HT1080 (cell line): ENCODE data around the gene MB. TPM values are rescaled to one million over a fixed set of nuclear protein-coding genes. Genes with fewer than 3 reads are reported as not detected.

Source experiments
- DNase-seq: peaks from one replicate; pipeline ENCODE4 v3.0.0-alpha.2; 2015; ENCODE audit warnings: low read depth
- total RNA-seq: library from RNA; depleted of rRNA; stranded (reverse); fragments of >200 nt; shearing (Covaris generic); gene quantifications from 2 replicates; pipeline ENCODE4 v1.2.3, GENCODE V29; 2014

Gene MB
- total RNA-seq, 1 experiment from 2014 or later: not detected

DNA sequence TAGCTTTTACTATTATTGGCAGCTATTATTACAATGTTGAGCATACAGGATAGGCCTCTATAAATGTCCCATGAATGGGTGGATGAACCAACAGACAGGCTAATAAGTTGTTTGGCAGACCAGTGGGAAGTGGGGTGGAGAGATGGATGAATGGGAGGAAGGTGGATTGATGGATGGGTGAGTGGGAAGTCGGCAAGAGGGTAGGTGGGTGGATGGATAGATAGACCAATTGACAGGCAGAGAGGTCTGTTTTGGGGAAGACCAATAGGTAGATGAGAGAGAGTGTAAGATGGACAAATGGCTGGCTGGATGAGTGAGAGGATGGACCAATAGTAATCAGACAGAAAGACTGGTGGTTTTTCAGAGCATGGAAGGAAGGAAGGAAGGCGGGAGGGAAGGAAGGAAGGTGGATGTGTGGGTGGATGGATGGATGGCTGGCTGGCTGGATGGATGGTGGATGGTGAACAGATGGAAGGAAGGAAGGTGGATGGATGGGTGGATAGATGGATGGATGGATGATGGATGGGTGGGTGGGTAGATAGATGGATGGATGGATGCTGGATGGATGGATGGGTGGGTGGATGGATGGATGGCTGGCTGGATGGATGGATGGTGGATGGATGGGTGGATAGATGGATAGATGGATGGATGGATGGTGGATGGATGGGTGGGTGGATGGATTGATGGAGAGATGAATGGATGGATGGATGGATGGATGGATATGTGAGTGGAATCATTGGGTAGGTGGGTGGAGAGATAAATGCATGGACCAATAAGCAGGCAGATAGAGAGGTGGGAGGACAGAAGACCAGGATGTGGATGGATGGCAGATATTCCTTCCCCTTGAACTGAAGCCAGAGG is 39.1 kb downstream of the MB start:
- DNase-seq: no peak

DNA sequence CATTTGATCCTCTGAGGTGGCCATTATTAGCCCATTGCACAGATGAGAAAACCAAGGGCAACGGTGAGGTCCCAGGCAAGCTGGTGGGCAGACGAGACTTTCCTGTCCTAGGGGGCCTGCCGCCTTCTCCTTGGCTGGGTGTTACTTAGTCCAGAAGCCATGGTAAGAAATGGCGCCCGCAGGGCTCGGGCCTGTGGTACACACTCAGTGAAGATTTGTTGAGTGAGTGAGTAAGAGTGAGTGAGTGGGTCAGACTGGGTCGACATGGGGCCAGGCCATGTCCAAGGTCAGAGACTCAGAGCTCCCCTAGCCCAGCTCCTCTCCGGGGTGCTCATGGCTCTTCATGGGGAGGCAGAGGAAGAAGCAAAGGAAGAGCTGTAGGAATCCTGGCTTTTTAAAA is 40.5 kb downstream of the MB start:
- DNase-seq: no peak

- no peak for DNase-seq
These were observed 41.9 kb downstream of the MB start for GRCh38 chr22:35575116-35575748.

- DNase-seq: no peak
These were observed 44.6 kb downstream of the MB start for GRCh38 chr22:35572556-35572955.

DNA sequence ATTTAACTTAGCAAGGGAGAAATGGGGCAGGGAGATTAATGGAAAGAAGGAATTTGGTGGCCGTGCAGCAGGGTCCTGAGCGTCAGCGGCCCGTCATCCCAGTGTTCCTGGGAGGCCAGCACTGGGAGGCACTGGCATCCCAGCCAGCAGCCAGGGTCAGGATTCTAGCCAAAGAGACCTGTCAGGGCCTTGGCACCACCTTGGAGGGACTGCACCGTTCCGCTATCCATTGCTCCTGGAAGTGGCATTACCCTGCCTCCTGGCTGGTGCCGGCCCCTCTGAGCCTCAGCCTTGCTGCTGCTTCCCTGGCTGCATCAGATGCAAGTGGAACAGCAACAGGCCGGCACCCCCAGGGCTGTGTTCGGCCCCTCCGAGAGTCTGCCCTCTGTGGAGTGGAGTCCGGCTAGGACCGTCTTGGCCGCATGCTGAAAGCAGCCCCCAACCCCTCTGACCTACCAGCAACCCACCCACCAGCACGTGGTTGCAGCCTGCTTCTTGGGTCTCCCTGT is 46.4 kb downstream of the MB start:
- DNase-seq: no peak

- no peak for DNase-seq
These were observed 47.2 kb downstream of the MB start for GRCh38 chr22:35569916-35570315.

DNA sequence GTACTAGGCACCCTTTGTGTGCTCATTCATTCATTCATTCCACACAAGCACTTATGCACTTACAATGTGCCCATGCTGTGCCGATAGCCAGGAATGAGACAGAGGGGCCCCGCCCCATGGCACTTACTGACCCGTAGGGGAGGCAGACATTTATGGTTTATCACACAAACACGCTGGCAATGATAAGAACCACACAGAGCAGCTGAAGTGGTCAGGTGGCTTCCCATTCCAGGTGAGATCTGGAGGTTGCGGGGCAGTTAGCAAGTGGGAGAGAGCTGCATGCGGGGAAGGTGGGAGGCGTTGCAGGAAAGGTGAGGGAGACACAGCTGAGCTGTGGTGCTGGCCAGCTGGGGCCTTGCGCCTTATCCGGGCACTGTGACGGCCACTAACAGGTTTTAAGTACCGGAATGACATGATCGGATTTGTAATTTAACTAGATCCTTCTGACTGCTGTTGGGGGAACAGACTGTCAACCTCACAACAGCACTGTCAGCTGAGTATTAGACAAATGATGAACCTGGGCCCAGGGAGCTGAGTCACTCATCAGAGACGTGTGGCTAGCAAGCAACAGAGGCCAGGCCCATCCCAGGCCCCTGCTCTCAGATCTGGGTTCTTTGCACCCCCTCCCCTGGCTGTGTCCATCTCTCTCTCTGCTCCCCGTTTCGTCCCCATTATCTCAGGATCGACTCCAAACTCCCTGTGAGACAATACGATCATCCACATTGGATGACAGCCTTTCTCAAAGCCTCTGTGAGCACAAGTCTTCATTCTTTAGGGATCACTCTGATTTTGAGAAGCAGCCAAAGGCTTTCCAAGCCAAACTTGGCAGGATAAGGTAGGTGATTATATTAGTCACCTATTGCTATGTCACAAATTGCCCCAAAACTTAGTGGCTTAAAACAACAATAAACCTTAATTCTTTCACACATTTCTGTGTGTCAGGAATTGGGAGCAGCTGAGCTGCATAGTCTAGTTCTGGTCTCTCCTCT is 48.1 kb downstream of the MB start:
- DNase-seq: no peak

- no peak for DNase-seq
These were observed 49.6 kb downstream of the MB start for GRCh38 chr22:35567351-35568141.

- no peak for DNase-seq
These were observed 51.9 kb downstream of the MB start for GRCh38 chr22:35564975-35565867.

DNA sequence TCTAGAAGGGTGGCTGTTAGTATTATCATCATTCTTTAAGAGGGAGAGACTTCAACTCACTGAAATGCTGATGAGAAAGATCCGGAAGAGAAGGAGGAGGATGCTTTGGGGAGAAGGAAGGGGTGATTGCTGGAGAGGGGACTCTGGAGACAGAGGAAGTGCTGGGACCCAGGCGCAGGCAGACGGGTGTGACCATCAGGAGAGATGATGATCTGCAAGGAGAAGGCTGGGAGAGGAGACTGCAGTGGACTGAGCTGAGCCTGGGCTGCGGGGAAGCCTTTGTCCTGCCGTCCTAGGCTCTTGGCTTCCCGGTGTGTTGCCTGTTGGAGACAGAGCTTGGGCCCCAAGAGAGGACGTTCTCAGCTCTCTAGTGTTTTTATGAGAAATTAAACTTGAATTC is 53.9 kb downstream of the MB start:
- DNase-seq: no peak

DNA sequence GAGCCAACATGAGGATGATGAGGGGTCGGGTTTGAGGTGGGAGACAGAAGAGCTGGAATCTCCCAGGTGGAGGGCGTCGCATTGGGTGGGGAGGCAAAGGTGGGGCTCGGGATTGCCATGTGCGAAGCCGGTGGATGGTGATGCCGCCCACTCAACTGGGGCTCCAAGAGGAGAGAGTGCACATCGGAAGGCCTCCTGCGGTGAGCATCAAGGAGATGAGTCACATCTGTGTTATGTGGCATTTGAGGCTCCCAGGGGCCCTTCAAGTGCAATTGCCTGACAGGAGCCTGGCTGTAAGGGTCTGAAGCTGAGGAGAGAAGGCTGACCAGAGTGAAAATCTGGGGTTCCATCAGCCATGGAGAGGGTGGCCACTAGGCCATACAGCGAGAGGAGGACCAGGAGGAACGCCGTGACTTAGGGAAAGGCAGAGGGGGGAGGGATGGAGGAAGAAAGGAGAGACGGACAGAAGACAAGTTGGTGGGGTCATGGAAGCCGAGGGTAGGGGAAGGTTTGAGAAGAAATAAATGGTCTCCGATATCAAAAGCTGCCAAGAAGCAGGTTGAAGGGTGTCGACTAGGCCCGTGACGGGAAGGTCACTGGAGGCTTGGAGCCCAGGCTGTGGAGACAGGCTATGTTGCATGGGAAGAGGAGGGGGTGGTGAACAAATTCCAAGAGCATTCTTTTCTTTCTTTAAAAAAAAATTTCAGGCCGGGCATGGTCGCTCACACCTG is 55.2 kb downstream of the MB start:
- peak; percentile 79 for DNase-seq

DNA sequence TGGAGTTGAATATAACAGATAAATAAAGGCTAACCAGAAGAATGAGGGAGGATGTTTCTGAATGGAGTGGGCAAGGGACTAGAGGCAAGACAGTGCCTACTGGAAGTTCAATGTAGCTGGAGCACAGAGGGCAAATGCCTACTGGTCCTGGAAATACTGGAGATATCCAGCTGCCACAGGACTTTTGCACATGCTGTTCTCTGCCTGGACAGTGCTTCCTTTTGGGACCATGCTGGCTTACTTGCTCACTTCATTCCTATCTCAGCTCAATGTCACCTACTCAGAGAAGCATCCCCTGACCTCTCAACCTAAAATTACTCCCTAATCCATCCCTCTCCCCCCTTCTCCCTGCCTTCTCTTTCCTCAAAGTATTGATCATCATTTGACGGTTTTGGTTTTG is 56.3 kb downstream of the MB start:
- DNase-seq: no peak

DNA sequence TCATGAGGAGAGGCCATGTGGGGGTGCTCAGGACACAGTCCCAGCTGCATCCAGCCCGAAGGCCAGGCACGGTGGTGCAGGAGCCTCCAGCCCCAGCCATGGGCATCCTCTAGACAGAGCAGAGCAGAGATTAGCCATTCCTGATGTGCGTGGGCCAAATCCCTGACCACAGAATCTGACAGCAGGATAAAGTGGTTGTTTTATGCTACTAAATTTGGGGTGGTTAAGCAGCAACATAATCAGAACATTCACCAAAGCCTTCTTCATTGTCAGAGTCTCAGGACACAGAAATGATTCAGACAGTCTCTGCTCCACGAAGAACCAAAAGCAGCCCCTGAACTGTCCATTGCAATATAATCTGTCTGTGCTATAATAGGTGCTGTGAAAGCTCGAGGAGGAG is 56.8 kb downstream of the MB start:
- no peak for DNase-seq

DNA sequence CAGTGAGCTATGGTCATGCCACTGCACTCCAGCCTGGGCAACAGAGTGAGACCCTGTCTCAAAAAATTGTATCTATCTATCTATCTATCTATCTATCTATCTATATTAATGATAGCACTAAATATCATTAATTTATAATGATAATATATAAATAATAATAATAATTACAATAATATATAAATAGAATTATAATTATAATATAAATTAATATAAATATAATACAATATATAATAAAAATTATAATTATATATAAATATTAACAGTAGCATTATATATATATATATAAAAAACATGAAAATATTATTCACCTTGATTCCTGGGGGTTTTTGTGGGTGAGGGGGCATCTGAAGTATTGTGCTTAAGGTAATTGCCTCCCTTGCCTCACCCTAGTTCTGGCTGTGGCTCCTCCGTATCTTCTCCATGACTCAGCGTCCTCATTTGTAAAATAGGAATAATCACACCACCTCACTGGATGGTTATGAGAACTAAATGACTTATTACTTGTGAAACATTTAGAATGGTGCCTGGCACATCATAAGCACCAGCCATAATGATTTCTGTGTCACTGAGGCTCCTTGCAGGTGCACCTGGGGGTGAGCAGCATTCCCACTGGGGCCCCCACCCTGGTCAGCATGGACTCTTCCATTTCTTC is 57.6 kb downstream of the MB start:
- no peak for DNase-seq

- no peak for DNase-seq
These were observed 58.4 kb downstream of the MB start for GRCh38 chr22:35558719-35559118.

DNA sequence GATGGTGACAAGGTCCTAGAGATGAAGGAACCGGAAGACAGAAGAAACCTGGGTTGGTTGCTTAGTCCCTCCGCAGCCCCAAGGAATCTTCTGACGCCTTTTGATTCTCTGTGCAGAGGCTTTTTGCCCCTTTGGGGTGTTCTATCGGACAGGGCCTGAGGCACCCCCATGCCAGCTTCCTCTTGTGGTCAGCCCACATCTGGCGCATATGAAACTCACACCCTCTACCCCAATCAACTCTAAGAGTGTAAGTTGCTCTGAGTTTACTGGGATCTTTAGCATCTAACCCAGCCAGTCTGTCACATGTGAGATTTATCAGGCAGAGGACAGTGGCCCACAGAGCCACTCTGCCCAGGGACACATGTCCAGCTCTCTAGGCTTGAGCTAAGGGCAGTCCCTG is 59.1 kb downstream of the MB start:
- DNase-seq: no peak
